ENCODE results near the gene MAVS.
"Not testable (repeated sequence)": the region's sequence is repeated elsewhere in the genome, so short reads cannot be mapped to it uniquely, and the experiment has no call there.

Gene MAVS

GRCh38 chr20:3815703-3816315 lies 30.8 kb upstream of the MAVS start:
- DNase-seq (ENCODE audit: low spot score), result no peak

DNA sequence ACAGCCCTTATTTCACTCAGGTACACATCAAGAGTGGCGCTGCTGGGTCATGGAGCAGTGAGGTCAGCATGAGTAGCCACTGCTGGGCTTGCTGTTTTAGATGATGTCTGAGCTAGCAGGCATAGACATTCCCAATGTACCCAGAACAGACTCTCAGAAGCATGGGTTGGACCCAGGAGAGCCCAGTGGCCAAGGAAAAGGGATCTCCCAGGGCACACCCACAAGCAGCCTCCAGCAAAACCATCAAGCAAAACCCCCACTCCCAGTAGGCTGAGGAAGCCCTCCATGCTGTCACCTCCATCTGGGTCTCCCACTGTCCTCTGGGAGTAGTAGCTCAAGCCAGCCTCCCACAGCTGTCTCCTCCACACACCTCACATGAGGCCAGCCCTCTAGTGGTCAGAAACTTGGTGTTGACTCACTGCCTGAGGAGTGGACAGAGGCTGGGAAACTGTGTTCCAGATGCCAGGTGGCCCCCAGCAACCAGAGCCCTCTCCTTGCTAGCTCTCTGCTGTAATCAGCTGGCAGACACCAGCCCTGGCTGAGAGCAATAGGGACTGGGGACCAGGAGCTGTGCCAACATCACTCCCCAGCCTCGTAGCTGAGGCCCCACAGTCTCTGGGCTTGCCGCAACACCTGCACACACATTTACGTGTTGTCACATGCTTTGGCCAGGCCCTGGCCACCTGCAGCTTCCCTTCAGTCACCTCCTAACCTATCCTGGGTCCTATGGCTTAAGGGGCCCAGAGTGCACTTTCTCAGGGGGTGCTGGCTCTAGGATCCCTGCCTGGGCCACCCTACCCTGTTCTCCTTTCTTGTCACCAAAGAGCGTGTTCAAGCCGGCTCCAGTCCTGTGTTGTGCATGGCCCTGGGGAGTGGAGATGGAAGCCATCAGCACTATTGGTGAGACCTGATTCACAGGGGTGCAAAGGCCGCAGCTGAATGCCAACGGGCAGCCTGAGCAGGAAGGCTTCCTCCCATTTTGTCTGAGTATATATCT lies 28.2 kb upstream of the MAVS start:
- DNase-seq (ENCODE audit: low spot score), result peak; percentile 72

GRCh38 chr20:3819411-3820047 lies 27.1 kb upstream of the MAVS start:
- no peak for DNase-seq (ENCODE audit: low spot score)

DNA sequence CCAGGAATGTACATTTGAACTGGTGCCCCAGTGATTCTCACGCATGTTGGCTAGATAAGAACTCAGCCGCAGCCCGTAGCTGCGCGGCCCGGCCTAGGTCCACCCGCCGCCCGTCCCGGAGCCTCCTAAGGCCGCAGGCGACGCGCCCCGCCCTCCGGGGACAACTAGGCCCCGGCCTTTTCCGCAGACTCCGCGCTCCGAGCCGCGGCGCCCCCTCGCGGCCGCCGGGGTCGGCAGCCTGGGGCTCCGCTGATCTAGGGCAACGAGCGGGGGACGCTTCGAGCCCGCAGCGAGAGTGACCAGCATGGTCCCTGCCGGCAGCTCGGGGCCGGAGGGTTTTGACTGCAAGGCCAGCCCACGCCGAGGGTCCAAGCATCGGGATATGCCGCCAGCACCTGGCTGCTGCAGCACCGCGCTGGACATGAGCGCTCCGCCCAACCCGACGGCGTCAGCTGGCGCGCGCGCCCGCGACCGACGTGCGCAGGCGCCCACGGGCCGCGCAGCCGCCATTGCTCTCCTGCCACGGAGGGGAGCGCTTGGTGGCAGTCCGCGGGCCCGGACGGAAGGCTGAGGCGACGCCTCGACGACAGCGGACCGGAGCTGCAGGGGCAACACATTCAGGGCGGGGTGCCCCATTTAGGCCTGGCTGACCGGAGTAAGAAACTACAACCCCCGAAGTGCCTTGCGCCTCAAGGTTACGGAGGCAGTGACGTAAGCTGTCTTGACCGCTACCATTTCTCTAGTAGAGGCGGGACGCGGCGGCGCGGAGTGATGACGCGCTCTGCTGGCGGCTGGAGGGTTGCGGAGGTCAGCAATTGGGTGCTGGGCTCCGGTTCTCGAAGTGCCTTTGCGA lies 26.4 kb upstream of the MAVS start, which contains the start of gene AP5S1:
Gene AP5S1, plus strand, starts transcription at position 500 of the 853 bp plus-strand sequence. CDS start 1,571 bp downstream, outside the sequence.
- peak; percentile 95 for DNase-seq (ENCODE audit: low spot score)

GRCh38 chr20:3820901-3821727 lies 25.5 kb upstream of the MAVS start:
- DNase-seq (ENCODE audit: low spot score), result no peak

- no peak for DNase-seq (ENCODE audit: low spot score)
Observed at GRCh38 chr20:3821996-3822395, 24.6 kb upstream of the MAVS start.

DNA sequence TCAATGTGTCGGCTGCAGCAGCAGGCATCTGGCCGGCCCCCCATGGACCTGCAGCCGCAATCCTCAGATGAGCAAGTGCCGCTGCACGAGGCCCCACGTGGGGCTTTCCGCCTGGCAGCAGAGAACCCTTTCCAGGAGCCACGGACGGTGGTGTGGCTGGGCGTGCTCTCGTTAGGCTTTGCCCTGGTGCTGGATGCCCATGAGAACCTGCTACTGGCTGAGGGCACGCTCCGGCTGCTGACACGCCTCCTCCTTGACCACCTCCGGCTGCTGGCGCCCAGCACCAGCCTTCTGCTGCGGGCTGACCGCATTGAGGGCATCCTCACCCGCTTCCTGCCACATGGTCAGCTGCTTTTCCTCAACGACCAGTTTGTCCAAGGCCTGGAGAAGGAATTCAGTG lies 22.8 kb upstream of the MAVS start:
- no peak for DNase-seq (ENCODE audit: low spot score)

DNA sequence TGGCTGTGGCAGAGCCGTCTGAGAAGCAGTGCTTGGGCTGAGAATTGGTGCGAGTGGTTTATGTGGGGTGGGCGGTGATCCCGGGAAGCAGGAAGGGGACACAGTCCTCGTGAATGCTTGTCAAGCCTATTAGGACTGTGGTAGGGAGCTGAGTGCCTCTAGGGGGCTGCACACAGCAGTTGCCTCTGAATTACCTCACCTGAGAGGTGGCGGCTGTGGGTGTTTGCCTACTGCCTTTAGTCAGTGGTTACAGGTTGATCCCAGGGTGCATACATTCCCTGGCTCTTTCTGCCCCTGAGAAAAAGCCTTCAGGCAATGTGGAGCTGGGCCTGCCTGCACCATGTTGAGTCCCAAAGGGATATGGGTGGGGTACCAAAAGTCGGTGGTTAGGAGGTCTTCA lies 21.1 kb upstream of the MAVS start:
- DNase-seq (ENCODE audit: low spot score), result no peak

DNA sequence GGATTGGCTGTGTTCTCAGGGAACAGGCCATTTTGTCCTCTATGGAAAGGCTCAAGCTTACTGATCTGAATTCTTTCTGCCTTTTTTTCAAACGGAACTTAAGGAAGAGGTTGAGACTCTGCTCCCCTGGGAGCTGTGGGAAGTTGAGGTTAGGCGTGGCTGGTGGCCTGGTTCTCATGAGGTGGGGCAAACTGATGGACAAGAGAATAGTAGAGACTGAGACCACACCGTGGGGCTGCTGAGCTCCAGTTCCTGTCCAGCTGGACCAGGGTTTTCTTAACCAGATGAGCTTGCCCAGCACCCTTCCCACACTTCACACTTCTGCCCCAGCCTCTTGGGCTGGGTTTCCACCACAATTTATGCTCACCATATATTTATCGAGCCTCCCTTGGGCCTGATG lies 20.2 kb upstream of the MAVS start:
- DNase-seq (ENCODE audit: low spot score), result no peak

DNA sequence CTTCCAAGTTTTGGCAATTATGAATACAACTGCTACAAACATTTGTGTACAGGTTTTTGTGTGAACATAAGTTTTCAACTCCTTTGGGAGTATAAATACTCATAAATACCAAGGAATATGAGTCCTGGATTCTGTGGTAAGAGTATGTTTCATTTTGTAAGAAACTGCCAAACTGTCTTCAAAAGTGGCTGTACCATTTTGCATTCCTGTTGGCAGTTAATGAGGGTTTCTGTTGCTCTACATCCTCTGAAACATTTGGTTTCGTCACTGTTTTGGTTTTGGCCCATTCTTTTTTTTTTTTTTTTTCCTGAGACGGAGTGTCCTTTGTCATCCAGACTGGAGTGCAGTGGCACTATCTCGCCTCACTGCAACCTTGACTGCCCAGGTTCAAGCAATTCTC lies 17.8 kb upstream of the MAVS start:
- no peak for DNase-seq (ENCODE audit: low spot score)

DNA sequence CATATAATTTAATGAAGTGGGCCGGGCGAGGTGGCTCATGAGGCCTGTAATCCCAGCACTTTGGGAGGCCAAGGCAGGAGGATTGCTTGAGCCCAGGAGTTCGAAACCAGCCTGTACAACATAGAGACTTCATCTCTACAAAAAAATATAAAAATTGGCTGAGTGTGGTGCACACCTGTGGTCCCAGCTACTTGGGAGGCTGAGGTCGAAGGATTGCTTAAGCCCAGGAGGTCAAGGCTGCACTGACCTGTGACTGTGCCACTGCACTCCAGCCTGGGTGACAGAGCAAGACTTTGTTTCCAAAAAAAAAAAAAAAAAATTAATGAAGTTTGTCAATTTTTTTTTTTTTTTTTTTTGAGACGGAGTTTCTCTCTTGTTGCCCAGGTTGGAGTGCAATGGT lies 16.7 kb upstream of the MAVS start:
- DNase-seq (ENCODE audit: low spot score), result not testable (repeated sequence)

GRCh38 chr20:3836132-3836531 lies 10.5 kb upstream of the MAVS start:
- no peak for DNase-seq (ENCODE audit: low spot score)

- DNase-seq (ENCODE audit: low spot score), result no peak
Observed at GRCh38 chr20:3839328-3839727, 7.3 kb upstream of the MAVS start.

- not testable (repeated sequence) for DNase-seq (ENCODE audit: low spot score)
Observed at GRCh38 chr20:3840201-3840600, 6.4 kb upstream of the MAVS start.

- DNase-seq (ENCODE audit: low spot score), result no peak
Observed at GRCh38 chr20:3842348-3842930, 4.2 kb upstream of the MAVS start.

GRCh38 chr20:3843490-3843889 lies 3.1 kb upstream of the MAVS start:
- DNase-seq (ENCODE audit: low spot score), result peak; percentile 52

- not testable (repeated sequence) for DNase-seq (ENCODE audit: low spot score)
Observed at GRCh38 chr20:3843990-3844619, 2.5 kb upstream of the MAVS start.

DNA sequence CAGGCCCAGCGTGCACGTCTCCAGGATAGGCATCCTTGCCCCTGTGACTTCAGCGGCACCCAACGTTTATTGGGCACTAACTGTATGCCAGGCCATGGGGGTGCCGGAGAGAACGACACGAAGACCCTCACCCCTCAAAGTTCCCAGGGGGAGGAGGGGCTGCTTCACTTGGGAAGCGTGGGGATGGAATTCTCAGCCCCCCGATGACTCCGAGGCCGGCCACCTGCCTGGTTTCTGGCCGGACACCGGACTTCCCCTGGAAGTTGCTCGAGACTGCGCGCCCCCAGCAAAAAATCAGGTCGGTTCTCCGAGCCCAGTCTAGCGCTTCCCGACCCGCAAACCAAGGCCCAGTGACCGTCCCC lies 275 bp upstream of the MAVS start:
- DNase-seq (ENCODE audit: low spot score), result no peak

GRCh38 chr20:3847429-3847940 lies 851 bp downstream of the MAVS start:
- no peak for DNase-seq (ENCODE audit: low spot score)

- DNase-seq (ENCODE audit: low spot score), result no peak
Observed at GRCh38 chr20:3848565-3848964, 1.9 kb downstream of the MAVS start.
